Stimulated activated CD4-positive, alpha-beta T cell treated with anti-CD3 and anti-CD28 coated beads, TNF-alpha, amount 100 ng/mL, for 1 hour (primary cell): ENCODE measurements around the gene TRPV4.

Source experiments
- DNase-seq, 3 donors: peaks; one replicate each; pipeline ENCODE4 v3.0.0-alpha.2; 2020; ENCODE audit warnings: low read depth in 3 of 3, low spot score in 1 of 3

The TRPV4 gene

GRCh38 chr12:109781668-109782325, 51.4 kb downstream of the TRPV4 start:
- DNase-seq = no peak

- no peak for DNase-seq
Measured at GRCh38 chr12:109779382-109779781, 53.8 kb downstream of the TRPV4 start.

- DNase-seq = no peak
Measured at GRCh38 chr12:109778684-109779083, 54.5 kb downstream of the TRPV4 start.

GRCh38 chr12:109777544-109777943, 55.7 kb downstream of the TRPV4 start:
- DNase-seq = peak in 1 of 3 donors; percentile 6

- no peak for DNase-seq
Measured at GRCh38 chr12:109776624-109777023, 56.6 kb downstream of the TRPV4 start.

- peak; percentile 21 to 67 (median 42) for DNase-seq
Measured at GRCh38 chr12:109775172-109775881, 57.9 kb downstream of the TRPV4 start.

- DNase-seq = no peak
Measured at GRCh38 chr12:109773384-109774011, 59.7 kb downstream of the TRPV4 start.

GRCh38 chr12:109772622-109773321, 60.4 kb downstream of the TRPV4 start:
- no peak for DNase-seq

- no peak for DNase-seq
Measured at GRCh38 chr12:109771746-109772621, 61.2 kb downstream of the TRPV4 start.

- no peak for DNase-seq
Measured at GRCh38 chr12:109770861-109771670, 62.1 kb downstream of the TRPV4 start.

GRCh38 chr12:109770104-109770860, 62.9 kb downstream of the TRPV4 start:
- no peak for DNase-seq

GRCh38 chr12:109768901-109769670, 64.1 kb downstream of the TRPV4 start:
- no peak for DNase-seq

- no peak for DNase-seq
Measured at GRCh38 chr12:109767991-109768900, 65.0 kb downstream of the TRPV4 start.

GRCh38 chr12:109767456-109767855, 65.7 kb downstream of the TRPV4 start:
- DNase-seq = no peak

- no peak for DNase-seq
Measured at GRCh38 chr12:109766251-109766778, 66.9 kb downstream of the TRPV4 start.

- DNase-seq = no peak
Measured at GRCh38 chr12:109765446-109765810, 67.8 kb downstream of the TRPV4 start.

- DNase-seq = no peak
Measured at GRCh38 chr12:109764776-109765445, 68.3 kb downstream of the TRPV4 start.
